NCI-H2171 treated with DMSO at 0.1 percent for 48 hours (cell line): ENCODE results near the gene CLCN1.

Experiments used
- DNase-seq: peaks from one replicate; lab custom pipeline; 2025; lab: John Stamatoyannopoulos, UW

Gene CLCN1

DNA sequence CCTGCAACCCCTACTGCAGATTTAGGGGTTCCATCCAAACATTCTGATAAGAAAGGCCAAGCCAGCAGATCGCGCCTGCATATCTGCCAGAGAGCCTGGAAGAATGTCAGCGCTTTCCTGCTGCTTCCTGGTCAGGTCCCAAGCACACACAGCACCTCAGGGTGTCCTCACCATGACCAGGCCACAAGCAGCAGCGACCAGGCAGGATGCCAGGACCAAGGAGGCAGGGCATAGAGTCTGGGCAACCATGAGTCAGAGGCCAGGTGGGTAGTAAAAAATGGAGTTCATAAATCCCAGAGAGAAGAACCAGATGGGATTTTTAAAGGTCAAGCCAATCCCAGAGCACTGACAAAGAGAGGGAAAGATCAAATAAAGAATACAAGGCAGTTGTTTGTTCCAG lies 52.1 kb downstream of the CLCN1 start:
- DNase-seq, result no peak

DNA sequence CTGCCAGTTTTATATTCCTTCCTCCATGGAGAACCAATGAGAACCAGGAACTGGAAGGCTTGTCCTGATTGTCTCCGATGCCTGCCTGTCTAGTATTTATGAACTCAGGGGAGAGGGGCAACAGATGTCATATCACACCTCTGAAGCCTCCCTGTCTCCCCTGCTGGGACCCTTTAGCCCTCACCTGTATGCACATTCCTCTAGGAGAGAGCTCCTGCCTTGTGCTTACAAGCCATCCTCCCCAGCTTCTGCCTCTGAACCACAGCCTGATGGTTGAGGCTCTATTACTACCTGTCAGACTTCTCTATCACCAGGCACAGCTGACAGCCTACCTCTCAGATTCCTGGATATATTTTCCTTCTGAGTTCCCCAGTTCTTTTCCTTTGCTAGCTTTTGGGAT lies 52.5 kb downstream of the CLCN1 start:
- no peak for DNase-seq

DNA sequence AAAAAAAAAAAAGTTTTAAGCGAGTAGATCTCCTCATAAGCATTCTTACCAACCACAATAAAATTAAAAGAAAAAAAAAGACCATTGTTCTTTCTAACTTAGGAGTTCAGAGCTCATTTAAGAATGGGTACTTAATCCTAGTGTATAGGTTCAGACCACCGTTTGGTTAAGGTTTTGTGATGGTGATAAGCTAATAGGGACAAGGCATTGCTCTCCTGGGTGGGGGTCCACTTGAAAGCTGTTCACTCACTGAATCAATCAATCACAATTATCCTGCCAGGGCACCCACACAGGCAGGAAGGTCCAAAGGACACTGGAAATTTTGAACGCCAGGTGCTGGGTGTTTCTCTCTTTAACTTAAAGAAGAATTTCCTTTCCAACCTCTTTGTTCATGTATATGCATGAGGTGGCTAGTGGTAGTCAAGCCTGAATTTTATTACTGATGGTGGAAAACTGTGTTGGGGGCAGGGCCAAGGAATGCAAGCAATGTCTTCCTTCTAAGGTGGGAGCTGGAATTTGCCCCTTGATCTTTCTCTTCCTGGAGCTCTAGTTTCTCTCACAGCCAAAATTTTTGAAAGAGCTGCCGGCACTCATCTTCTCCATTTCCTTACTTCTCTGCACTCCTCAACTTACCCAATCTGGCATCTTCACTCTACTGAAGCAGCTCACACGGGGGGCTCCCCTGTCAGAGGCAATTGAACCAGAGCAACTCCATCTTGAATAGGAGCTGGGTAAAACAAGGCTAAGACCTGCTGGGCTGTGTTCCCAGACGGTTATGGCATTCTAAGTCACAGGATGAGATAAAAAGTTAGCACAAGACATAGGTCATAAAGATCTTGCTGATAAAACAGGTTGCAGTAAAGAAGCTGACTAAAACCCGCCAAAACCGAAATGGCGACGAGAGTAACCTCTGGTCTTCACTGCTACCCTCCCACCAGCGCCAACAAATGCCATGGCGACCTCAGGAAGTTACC lies 54.1 kb downstream of the CLCN1 start:
- DNase-seq, result no peak

DNA sequence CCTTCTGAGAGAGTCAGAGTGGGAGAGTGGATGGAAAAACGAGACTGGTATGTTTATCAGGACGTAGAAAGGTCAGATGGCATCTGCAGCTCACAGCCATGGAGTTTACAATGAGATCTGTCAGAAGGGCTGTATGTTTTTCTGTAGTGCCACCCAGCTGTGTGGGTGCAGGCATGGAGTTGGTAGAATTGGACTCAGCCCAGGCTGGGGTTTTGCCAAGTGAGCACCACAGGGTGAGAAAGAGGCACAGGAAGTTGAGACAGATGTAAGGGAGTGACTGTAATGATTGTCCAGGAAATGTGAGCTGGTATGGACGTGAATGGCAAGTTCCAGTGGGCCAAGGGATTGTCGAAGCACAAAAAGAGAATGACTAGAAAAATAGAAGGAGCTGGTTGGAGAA lies 56.2 kb downstream of the CLCN1 start:
- DNase-seq, result no peak

DNA sequence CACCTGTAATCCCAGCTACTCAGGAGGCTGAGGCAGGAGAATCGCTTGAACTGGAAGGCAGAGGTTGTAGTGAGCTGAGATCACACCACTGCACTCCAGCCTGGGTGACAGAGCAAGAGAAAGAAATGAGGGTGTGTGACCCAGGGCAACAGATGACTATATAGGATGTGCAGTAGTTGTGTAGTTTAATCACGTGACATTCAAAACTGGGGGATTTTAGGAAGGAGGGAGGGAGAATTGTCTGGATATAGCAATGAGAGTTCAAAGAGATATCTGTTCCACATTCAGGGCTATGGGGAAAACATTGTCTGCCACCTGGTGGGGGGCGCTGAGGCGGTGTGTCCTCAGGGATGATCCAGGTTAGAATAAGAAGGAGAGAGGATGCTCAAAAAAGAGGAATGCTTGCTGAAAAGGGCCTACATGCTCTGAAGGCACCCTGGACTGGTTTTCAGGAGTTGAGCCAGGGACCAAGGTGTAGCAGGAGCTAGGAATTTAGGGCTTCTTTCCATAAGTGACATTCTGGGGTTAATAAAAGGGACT lies 57.4 kb downstream of the CLCN1 start:
- DNase-seq, result no peak

DNA sequence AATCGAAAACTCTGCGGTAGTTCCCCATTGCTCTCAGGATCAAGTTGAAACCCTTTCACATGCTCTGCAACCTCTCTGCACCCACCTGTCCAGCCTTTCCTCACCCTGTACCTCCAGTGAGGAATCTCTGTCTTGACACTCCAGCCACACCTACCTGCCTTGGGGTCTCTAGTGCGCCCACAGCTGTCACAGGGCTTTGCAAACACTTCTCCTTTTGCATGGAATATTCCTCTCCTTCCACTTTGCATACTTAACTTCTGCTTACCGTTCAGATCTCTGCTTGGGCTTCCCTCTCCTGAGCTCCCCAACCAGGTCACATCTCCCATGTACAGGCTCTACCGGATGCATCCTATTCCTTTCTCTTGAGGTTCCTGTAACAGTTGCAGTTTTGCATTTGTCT lies 58.6 kb downstream of the CLCN1 start:
- DNase-seq, result no peak

DNA sequence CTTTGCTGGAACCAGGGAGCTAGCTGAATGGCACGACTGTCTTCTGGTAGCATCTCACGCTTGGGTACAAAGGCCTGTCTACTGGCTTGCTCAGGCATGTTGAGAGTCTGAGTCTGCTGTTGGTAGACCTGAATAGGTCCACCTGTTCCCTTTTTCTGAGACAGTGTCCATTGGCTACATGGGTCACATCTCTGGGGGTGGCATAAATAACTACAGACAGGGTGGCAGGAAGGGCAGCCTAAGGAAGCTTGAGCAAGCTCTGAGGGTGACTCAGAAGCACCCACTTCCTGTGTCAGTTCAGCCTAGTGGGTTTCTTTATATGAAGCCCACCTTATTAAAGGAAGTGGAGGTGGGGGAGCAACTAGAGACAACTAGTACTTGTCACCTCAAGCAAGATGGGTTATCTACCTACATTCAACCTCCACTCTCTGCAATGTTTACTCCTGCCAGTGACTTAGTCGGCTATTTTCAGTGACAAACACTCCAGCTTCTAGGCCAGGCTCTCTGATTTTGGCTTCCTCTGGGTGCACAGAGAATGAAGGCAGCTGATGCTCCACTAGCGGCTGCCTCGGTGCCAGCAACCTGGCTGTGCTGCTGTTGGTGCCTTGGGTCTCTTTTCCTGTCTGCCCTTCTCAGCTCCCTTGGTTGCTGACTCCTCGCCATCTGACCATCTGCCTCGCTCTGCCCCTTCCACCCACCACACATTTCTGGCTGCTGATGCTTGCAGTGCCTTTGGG lies 59.6 kb downstream of the CLCN1 start:
- no peak for DNase-seq

DNA sequence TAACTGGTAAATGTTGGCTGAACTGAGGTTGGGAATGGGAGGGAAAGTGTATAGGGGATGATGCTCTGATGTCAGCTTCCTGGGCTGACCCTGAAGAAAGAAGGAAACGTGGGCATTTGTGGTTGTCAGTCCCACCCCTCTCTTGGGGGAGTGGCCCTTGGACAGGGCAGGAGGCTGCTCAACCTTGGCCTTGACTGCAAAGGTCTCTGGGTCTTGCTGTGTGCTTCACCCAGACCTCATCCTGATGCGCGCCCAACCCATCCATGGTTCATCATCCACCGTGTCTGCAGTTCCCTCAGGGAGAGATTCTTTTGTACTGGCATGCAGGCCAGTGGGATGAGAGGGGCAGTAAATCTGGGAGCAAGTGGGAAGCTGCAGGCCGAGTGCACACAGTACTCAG lies 60.5 kb downstream of the CLCN1 start:
- DNase-seq, result no peak

DNA sequence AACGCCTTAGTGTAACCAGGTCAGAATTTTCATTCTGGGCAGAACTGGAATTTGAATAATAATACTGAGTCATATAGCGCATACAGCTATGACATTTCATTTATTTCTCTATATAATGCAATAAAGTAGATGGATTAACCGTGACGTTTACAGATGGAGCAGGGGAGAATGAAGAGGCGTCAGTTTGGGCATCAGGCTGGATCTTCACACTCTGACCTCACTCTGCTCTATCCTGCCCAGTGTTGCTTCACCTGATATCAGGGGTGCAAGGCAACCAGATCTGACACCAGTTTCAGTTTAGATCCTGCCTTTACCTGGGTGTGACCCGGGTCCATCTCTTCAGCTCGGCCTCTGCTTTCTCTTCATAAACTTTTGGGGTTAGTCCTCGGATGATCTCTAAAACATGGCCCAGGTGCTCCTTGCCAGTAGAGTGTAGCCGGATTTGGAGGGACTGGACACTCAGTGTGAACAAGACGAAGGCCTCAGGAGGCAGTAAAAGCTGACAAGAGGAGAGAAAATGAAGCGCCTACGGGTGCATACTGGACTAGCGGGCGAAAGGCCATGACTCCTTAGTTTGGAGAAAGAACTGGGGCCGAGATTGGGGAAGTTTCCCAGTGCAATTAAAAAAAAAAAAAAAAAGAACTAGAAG lies 63.8 kb downstream of the CLCN1 start:
- no peak for DNase-seq

DNA sequence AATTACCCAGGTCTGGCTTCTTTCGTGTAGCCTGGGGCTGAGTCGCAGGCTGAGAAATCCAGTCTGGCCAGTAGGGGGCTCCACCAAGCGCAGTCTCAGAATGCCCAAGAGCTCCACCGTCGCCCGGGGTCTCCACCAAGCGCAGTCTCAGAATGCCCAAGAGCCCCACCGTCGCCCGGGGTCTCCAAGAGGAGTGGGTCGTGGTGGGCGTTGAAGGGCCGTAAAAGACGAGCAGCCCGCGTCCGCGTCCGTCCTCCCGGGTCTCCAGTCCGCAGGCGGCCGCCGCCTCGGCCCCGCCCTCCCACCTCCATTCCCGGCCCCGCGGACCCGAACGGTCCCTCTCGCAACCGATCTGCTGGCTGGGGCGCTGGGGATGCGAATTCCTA lies 64.3 kb downstream of the CLCN1 start:
- peak; percentile 83 for DNase-seq

DNA sequence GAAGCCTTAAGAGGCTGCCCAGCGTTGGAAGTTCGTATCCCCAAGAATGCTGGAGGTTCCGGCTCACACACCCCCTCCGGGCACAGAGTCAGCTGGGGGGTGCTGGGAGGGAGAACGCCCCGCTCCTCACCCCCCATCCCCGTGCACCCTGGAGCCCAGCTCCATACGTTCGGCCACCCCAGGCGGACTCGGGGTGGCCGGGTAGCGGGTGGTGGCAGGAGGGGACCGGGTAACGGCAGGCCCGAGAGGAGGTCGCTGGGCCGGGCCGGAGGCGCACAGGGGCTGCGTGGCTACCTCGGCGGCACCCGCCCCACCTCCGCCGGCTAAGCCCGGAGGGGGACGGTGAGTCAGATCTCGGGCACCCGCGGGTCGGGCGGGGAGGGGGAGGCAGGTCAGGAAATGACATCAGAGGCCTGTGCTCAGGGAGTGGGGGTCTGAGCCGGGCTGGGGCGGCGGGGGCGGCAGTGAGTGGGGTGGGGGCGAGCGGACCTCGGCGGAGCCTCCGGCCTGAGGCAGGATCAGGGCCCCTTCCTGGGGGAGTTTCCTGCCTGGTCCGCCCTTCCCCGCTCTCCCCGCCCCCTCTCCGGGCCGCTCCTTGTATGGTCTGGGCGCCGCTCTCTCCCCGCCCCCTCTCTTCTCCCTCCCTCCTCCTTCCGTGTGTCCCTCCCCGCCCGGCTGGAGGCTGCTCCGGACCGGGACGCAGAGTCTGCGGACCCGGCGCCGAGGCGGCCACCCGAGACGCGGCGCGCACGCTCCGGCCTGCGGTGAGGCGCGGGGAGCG lies 64.9 kb downstream of the CLCN1 start, which contains the start of gene ZYX:
Gene ZYX (plus strand): TSS at position 700 of the 781 bp plus-strand sequence. CDS start 227 bp downstream, outside the sequence.
- peak; percentile 79 for DNase-seq

DNA sequence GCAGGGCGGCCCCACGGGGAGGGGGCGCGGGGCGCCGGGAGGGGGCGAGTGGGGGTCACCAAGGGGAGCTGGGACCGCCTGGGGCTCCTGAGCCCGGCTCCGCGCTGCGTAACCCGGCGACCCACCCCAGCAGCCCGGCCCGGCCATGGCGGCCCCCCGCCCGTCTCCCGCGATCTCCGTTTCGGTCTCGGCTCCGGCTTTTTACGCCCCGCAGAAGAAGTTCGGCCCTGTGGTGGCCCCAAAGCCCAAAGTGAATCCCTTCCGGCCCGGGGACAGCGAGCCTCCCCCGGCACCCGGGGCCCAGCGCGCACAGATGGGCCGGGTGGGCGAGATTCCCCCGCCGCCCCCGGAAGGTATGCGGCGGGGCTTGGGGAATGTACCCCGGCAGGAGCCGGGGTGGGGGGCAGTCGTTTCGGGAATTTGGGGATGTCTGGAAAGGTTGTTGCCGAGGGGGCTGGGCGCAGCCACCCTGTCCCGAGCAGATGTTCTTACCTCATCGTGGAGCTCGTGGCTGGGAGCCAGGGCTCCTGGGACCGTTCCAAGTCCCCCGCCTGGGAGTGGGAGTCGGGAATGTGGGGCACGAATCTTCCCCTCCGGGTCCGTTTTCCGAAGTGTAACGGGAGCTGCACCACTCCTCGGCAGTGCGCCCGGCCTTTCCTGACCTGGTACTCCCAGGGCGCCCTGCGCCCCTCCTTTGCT lies 65.7 kb downstream of the CLCN1 start:
- peak; percentile 64 for DNase-seq

DNA sequence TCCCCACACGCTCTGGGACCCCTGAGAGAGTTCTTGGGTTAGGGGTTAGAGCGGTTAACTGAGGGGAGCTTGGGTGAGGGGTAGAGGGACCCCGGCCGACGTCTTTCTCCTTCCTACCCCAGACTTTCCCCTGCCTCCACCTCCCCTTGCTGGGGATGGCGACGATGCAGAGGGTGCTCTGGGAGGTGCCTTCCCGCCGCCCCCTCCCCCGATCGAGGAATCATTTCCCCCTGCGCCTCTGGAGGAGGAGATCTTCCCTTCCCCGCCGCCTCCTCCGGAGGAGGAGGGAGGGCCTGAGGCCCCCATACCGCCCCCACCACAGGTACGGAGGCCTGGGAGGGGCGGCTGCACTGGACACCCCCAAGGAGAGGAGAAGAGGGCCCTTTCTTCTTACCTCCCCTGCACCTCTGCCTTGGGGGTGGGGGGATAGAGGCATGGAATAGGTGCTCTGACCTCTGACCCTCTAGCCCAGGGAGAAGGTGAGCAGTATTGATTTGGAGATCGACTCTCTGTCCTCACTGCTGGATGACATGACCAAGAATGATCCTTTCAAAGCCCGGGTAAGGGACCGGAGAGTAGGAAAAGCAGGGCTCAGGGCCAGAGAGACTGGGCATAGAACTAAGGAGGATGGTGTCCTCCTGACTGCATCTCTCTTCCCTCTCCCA lies 66.3 kb downstream of the CLCN1 start:
- DNase-seq, result no peak

DNA sequence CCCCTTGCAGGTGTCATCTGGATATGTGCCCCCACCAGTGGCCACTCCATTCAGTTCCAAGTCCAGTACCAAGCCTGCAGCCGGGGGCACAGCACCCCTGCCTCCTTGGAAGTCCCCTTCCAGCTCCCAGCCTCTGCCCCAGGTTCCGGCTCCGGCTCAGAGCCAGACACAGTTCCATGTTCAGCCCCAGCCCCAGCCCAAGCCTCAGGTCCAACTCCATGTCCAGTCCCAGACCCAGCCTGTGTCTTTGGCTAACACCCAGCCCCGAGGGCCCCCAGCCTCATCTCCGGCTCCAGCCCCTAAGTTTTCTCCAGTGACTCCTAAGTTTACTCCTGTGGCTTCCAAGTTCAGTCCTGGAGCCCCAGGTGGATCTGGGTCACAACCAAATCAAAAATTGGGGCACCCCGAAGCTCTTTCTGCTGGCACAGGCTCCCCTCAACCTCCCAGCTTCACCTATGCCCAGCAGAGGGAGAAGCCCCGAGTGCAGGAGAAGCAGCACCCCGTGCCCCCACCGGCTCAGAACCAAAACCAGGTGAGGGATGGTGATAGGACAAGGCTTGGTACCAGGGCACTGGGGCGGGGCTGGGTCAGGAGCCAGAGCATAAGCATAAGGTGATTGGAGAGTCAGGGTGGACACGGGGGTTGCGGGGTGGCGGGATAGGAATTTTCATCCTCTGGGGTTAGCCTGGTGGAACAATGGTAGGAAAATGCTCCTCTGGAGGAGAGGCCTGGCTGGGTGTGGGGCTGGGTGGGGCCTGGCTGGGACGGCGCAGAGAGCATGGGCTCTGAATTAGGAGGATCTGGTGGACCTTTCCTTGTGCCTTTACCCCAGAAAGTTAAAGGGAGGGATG lies 67.1 kb downstream of the CLCN1 start:
- no peak for DNase-seq

DNA sequence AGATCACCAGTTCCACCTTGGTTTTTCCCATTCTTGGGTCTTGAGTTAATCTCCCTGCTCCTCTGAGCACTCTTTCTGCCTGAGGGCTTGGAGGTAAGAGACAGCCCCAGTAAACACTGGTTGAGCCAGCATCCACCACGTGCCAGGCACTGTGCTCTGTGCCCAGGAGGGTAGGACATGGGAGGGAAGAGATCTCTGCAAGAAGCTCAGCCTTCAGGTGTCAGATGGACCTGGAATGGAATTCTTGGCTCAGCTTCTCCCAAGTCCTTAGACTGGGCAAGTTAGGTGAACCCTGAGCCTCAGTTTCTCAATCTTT lies 67.7 kb downstream of the CLCN1 start:
- no peak for DNase-seq

DNA sequence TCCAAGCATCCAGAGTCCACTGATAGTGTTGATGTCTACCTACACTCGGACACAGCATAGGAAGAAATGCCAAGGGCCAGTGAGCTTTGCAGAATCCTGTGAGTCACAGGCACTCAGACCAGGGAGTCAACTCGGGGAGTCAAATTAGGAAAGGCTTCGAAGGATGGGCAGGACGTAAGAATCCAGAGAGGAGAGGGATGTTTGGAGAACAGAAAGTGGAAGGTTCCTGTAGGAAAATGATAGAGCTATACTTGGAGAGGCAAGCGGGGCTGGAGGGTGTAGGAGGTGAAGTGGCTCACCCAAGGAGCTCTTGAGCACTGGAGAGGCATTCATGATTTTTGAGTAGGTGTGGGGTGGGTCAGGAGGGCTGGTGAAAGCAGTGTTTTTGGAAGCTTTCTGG lies 68.2 kb downstream of the CLCN1 start:
- no peak for DNase-seq

DNA sequence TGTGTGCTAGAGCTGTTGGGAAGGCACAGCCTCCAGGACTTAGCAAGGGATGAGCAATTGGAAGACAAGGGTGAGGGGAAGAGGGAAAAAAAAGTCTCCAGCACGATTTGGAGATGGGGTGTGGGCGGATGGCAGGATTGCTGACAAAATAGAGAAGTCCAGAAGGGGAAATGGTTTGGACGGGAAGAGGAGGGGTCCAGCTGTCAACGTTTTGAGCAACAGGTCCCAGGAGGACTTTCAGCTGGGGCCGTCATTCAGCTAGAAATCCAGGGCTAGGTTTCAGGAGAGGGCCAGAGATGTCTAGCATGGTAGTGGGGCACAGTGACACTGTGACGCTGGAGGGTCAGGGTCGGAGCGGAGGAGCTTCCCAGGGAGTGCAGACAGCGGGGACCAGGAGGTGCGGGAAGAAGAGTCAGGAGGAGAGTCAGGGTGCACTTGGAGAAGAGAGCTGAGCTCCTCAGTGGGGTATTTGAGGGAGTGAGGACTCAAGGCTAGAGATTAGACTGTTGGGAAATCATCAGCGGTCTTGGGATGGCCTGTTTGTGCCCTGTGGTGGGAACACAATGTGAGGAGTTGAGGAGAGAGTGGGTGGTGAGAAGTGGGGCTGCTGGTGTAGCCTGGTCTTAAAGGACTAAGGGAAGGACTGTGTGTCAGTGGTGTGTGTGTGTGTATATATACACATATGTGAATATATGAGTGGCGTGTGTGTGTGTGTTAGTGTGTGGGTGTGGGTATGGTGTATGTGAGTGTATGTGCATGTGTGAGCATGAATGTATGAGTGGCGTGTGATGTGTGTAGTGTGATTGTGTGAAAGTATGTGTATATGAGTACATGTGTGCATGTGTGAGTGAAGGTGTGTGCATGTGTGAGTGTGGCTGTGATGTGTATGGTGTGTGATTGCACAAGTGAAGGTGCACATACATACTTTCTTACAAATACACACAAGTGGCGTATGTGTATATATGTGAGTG lies 69.0 kb downstream of the CLCN1 start:
- DNase-seq, result no peak
